Muscle of leg (tissue), 11 donors: ENCODE data around the gene SYT2. TPM values are rescaled to one million over a fixed set of nuclear protein-coding genes. Genes with fewer than 3 reads are reported as not detected.

Experiments
- DNase-seq: peaks from one replicate; pipeline ENCODE4 v3.0.0; 2013
- H3K27ac ChIP-seq: one replicate; pipeline ENCODE4 v1.5.1; 2013; ENCODE audit warnings: mild to moderate bottlenecking, low read length, control low read depth
- H3K27me3 ChIP-seq: one replicate; pipeline ENCODE4 v1.6.1; 2013; ENCODE audit warnings: low read length; ENCODE audit not compliant: control insufficient read depth, insufficient read depth
- H3K36me3 ChIP-seq: one replicate; pipeline ENCODE4 v1.6.1; 2013; ENCODE audit warnings: low read length; ENCODE audit not compliant: control insufficient read depth, insufficient read depth
- H3K4me1 ChIP-seq: one replicate; pipeline ENCODE4 v1.6.1; 2013; ENCODE audit warnings: low read length; ENCODE audit not compliant: control insufficient read depth, insufficient read depth
- H3K4me3 ChIP-seq: one replicate; pipeline ENCODE4 v1.5.1; 2013; ENCODE audit warnings: low read length, control low read depth
- H3K9me3 ChIP-seq: replicated peaks from 2 replicates; pipeline ENCODE4 v1.6.1; 2013; ENCODE audit warnings: low read depth, low read length; ENCODE audit not compliant: control insufficient read depth
- WGBS: methylation state at CpG from one replicate; pipeline ENCODE4 v1.1.5; 2013; ENCODE audit warnings: missing lambda C conversion rate; ENCODE audit not compliant: insufficient coverage; 5-methylcytosine and 5-hydroxymethylcytosine counted together
- polyA plus RNA-seq, 8 donors: library from polyadenylated mRNA; unstranded; fragments of 120-200 nt; gene quantifications; one replicate each; pipeline versions ENCODE4 v1.2.1 to v1.2.3, GENCODE V29; 2013; ENCODE audit warnings: inconsistent platforms in 1 of 8, low replicate concordance in 1 of 8; ENCODE audit not compliant: insufficient read length in 8 of 8, insufficient read depth in 1 of 8
- total RNA-seq: library from RNA; stranded (reverse); fragments of 120-200 nt; gene quantifications from one replicate; pipeline ENCODE4 v1.2.4, GENCODE V29; 2013

SYT2 gene
- total and polyA plus RNA-seq, 9 donors = 0.04 to 0.63 (median 0.33) TPM

DNA sequence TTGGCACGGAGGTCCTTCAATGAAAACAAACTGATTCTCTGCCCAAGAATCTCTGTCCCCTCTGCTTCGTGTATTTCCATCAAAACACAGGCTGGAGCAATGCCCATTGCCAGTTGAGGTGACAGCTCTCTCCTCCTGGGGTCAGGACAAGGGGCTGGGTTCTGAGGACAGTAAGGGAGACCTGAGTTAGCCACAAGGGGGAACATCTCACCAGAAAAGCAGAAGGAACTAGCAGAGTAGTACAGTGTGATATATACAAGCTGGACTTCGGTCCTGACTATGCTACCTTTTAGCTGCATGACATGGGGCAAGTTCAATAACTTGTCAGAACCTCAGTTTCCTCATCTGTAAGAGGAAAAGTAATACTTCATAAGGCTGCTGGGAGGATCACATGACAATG, 50.3 kb downstream of the SYT2 start:
- Histone ChIP-seq H3K4me1 (peaks cover 11% of the 10 kb centered on the region), H3K36me3 (no peaks in the 10 kb centered on the region), H3K27ac (no peak overlapping the region), H3K27me3 (peaks cover 53% of the 10 kb centered on the region), H3K9me3 (no peaks in the 10 kb centered on the region), H3K4me3 (no peak overlapping the region)
- DNase-seq = no peak
- WGBS = 80% methylated on average over 1 of the region's 3 CpGs

DNA sequence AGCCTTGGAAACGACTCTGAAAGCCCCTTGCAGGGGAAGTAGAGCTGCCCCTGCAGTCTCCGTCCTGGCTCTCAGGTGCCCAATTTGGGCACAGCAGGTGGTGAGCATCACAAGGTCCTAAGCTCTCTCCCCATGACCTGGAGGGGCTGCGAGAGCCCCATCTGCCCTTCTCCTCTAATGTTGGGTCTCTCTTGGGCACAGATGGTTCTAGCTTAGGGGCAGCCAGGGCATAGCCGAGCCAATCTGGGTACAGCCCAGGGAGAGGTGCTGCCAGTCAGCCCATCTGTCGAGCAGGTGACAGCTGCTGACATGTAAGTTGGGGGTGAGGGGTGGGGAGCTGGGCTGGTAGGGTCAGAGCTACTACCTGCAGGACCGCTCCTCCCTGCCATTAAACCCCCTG, 50.7 kb downstream of the SYT2 start:
- Histone ChIP-seq H3K9me3 (no peaks in the 10 kb centered on the region), H3K4me1 (peaks cover 11% of the 10 kb centered on the region), H3K4me3 (no peak overlapping the region), H3K36me3 (no peaks in the 10 kb centered on the region), H3K27ac (no peak overlapping the region), H3K27me3 (peaks cover 53% of the 10 kb centered on the region)
- 43% methylated on average over 4 of the region's 6 CpGs for WGBS
- DNase-seq = no peak

DNA sequence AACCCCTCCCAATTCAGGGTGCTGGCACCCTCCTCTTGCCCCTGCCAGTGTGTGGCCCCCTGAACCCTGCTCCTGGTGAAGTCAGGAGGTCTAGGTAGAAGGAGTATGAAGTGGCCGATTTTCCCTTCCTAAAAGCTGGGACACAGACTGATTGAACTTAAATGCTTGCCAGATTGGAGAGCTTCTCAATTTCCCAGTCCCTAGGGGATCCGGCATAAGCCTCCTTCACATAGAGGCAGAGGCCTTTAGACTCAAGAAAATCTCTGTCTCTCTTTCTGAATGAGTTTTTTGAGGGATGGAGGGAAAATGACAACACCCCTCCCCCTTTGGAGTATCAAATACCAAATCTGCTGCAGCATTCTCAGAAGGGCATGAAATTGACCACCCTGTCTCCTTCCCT, 51.5 kb downstream of the SYT2 start:
- 20% methylated on average over 1 of the region's 2 CpGs for WGBS
- Histone ChIP-seq H3K9me3 (no peaks in the 10 kb centered on the region), H3K4me3 (no peak overlapping the region), H3K36me3 (no peaks in the 10 kb centered on the region), H3K27ac (no peak overlapping the region), H3K27me3 (peaks cover 51% of the 10 kb centered on the region), H3K4me1 (peaks cover 11% of the 10 kb centered on the region)
- peak; percentile 76 for DNase-seq

DNA sequence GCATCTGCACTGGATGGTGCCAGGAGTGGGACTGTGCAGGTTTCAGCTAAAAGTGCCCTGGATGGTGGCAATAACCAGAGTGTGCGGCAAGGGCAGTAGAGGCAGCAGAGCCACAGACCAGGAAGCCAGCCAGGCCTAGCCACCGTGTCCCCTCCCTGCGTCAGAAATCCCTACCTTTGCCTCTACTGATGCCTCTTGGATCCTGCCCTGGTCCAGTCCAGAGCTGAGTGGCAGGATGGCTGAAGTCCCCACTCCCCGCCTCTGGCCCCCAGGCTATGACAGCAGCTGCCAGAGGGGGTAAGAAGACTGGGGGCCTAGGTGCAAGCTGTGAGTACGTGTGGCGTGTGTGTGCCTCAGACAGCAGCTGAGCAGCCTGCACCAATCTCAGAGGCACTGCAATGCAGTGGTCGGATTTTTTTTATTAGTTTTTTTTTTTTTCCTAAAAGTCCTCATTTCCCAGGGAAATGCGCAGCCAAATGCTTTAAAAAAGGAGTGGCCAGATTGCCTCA, 51.9 kb downstream of the SYT2 start:
- no peak for DNase-seq
- WGBS = 65% methylated on average over 6 of the region's 8 CpGs
- H3K4me1 ChIP-seq = peaks cover 11% of the 10 kb centered on the region
- no peaks in the 10 kb centered on the region for H3K9me3 ChIP-seq
- H3K27me3 ChIP-seq = peaks cover 50% of the 10 kb centered on the region
- no peak overlapping the region for H3K27ac ChIP-seq
- H3K36me3 ChIP-seq = no peaks in the 10 kb centered on the region
- H3K4me3 ChIP-seq = no peak overlapping the region

DNA sequence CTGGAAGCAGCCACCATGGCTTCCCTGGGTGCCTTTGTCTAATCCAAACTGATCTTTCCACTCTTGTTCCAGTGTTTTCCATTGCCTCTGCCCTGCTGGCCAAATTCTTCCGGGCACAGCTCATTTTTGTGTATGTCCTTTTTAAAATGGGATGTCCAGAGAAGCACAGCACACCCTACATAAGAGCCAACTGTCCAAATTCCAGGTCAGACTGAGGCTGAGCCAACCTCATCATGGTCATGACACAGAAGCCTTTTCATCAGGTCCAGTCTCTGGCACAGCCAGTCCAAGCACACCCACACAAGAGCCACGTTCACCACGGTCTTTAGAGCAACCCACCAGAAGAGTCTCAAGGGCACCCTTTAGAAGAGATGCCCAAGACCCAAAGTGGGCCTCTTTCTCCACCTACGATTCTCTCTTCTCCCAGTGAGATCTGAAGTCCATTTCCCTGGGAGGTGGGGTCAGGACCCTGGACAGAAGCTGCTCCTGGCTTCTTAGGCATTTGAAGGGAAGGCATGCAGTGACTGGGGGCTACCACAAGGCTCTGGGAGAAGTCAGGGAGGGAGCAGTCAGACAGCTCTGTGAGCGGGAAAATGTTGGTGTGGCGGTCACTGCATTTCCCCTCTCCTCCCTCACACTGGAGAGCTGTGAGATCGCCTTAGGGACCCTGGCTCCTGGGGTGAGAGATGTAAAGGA, 53.2 kb downstream of the SYT2 start:
- Histone ChIP-seq H3K9me3 (no peaks in the 10 kb centered on the region), H3K4me1 (peaks cover 11% of the 10 kb centered on the region), H3K36me3 (no peaks in the 10 kb centered on the region), H3K4me3 (no peak overlapping the region), H3K27ac (no peak overlapping the region), H3K27me3 (peaks cover 41% of the 10 kb centered on the region)
- DNase-seq = peak; percentile 36
- 51% methylated on average over 3 of the region's 7 CpGs for WGBS

DNA sequence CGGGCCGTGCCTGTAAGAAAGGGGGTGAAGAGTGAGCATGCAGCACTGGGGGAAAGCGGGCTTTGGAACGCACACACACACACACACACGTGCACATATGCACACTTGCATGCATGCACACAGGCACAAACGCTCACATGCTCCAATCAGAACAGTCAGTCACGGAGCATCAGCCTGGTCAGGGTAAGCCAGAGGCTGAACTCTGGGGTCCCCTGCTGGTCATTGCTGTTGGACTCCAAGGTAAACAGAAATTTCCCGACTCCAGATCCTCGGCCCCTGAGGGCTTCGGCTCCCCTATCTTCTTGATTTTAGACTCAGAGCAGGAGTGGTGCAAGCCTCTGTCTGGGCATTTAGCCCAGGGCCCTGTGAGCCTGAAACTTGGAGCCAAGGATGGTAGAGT, 54.2 kb downstream of the SYT2 start:
- Histone ChIP-seq H3K4me3 (no peak overlapping the region), H3K27me3 (peaks cover 33% of the 10 kb centered on the region), H3K9me3 (no peaks in the 10 kb centered on the region), H3K27ac (no peak overlapping the region), H3K4me1 (peaks cover 11% of the 10 kb centered on the region), H3K36me3 (no peaks in the 10 kb centered on the region)
- no peak for DNase-seq
- 33% methylated on average over 7 of the region's 10 CpGs for WGBS

DNA sequence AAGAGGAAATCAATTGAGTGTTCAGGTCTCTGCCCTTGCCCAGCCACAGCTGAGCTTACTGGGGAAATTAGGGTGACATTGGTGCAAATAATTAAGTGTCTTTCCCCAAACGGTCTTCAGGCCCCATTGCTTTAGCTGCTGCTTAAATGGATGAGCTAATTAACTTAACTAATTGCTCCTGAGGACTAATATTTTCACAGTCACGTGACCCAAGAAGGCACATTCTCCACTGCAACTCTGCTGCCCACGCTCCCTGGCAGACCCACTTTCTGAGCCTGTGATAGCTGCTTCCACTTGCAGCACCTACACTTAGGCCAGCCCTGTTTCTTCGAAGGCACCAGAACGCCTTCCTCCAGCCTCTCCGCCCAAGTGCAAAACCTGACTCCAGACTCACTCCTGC, 56.2 kb downstream of the SYT2 start:
- no peak for DNase-seq
- Histone ChIP-seq H3K36me3 (no peaks in the 10 kb centered on the region), H3K4me3 (no peak overlapping the region), H3K27me3 (peaks cover 24% of the 10 kb centered on the region), H3K27ac (no peak overlapping the region), H3K4me1 (peaks cover 17% of the 10 kb centered on the region), H3K9me3 (no peaks in the 10 kb centered on the region)
- WGBS = 77% methylated on average over 5 of the region's 6 CpGs

DNA sequence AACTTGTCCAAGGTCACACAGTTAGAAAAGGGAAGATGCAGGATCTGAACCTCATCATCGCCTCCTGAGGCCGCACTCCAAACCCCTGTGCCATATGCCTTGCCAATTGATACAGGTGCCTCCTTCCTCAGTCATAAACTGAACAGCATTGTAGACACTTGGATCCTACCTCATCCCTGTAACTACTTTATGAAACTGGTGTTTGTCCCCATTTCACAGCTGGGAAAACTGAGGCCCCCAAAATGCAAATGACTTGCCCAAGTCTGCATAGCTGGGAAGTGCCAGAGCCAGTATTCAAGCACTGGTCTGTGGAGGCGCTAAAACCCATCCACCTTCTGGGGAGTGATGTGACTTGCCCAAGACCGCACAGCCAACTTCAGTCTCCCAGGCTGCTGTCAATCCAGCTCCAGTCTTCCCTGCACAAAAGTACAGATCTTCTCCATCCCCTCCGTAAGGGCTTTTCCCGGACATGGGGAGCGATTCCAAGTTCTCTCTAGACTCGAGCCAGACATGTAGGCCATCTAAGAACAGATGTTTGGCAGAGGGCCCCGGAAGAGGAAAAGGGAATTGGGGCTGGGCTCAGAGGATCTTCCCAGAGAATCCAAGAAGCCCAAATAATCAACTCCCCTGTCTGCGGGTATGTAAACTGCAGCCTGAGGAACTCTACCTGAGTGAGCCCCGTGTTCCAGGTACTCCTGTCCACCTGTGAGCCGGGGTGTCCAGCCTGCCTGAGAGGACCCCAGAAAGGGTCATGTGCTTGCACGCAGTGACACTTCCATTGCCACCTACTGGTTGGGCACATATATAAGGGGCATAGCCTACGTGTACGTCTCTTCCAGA, 60.5 kb downstream of the SYT2 start:
- WGBS = 55% methylated on average over 7 of the region's 15 CpGs
- Histone ChIP-seq H3K27me3 (peaks cover 28% of the 10 kb centered on the region), H3K27ac (no peak overlapping the region), H3K9me3 (no peaks in the 10 kb centered on the region), H3K36me3 (no peaks in the 10 kb centered on the region), H3K4me3 (no peak overlapping the region), H3K4me1 (peaks cover 14% of the 10 kb centered on the region)
- peak; percentile 98 for DNase-seq

DNA sequence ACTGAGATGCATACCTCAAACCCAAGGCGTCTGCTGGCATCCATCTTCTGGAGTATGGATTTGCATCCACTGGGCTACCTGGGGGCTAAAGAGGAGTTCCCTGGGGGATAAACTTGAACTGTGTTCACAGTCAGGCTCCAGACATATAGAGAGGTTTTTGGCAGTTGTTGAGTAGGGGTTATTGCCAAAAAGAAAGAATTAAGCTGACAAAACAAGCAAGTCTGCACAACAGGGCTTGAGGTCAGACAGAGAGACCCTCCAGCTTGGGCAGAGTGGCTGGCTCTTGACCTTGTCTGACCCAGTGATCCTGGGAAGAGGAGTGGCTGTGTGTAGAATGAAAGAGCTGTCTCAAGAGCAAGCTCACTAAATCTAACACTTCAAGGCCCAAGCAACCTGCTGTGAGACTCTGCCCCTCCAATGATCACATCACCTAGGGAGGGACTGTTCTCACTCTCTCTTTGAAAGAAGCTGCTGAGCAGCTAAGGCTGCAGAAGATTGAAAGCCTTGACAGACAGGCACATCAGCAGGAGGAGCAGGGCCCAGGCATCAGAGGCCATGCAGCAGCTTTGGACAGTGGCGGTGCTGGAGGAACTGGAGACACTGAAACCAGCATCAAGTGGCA, 61.5 kb downstream of the SYT2 start:
- peaks cover 39% of the 10 kb centered on the region for H3K27me3 ChIP-seq
- WGBS = 53% methylated on average over 2 of the region's 2 CpGs
- DNase-seq = peak; percentile 43
- H3K4me3 ChIP-seq = no peak overlapping the region
- no peak overlapping the region for H3K27ac ChIP-seq
- peaks cover 20% of the 10 kb centered on the region for H3K4me1 ChIP-seq
- H3K36me3 ChIP-seq = no peaks in the 10 kb centered on the region
- H3K9me3 ChIP-seq = no peaks in the 10 kb centered on the region

DNA sequence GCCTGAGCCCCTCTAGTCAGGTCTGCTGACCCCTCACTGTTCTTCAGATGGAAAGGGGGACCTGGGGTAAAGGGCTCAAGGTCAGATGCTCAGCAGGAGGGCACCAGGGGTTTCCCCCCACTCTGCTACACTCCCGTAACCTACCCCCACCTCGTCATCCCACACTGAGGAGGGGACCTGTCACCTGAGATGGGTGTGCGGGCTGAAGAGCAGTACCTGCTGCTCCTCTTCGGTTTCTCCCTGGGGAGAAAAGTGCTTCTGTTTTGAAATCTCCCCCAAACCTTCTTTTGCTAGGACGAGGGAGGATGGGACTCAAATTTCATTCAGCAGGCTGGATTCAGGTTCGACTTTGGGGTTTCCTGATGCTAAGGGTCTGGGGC, 65.2 kb downstream of the SYT2 start:
- DNase-seq = no peak
- no peak overlapping the region for H3K27ac ChIP-seq
- peaks cover 62% of the 10 kb centered on the region for H3K27me3 ChIP-seq
- H3K4me1 ChIP-seq = peaks cover 33% of the 10 kb centered on the region
- no peaks in the 10 kb centered on the region for H3K36me3 ChIP-seq
- H3K9me3 ChIP-seq = no peaks in the 10 kb centered on the region
- H3K4me3 ChIP-seq = no peak overlapping the region
- no CpG with 5 or more reads among the region's 6 CpGs for WGBS
